Measurements from ENCODE around the gene SREK1.

DNA sequence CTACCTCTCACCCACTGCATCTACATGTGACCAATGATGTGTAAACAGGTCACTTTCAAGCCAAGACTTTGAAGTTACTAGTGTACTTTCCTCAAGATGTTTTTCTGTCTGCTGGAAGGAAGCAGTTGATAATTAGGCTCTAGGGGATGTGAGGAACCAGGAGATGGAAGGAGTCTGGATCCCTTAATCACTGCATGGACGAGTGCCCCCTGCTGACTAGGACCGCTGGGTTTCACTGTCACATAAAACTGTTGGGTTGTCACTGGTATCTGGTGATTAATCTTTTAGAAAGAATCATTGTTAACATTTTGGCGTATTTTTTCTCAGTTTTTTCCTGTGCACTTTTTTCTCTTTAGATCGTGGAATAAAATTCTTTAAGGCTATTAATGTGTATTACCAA lies 79.5 kb downstream of the SREK1 start:
- TF ChIP-seq, protein P1, sequence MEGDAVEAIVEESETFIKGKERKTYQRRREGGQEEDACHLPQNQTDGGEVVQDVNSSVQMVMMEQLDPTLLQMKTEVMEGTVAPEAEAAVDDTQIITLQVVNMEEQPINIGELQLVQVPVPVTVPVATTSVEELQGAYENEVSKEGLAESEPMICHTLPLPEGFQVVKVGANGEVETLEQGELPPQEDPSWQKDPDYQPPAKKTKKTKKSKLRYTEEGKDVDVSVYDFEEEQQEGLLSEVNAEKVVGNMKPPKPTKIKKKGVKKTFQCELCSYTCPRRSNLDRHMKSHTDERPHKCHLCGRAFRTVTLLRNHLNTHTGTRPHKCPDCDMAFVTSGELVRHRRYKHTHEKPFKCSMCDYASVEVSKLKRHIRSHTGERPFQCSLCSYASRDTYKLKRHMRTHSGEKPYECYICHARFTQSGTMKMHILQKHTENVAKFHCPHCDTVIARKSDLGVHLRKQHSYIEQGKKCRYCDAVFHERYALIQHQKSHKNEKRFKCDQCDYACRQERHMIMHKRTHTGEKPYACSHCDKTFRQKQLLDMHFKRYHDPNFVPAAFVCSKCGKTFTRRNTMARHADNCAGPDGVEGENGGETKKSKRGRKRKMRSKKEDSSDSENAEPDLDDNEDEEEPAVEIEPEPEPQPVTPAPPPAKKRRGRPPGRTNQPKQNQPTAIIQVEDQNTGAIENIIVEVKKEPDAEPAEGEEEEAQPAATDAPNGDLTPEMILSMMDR (IDR thresholded peaks at IDR 0.05) = peak in 3 of 4 experiments; percentile 28 to 44 (median 41)
- TF ChIP-seq POLR2A (IDR thresholded peaks at IDR 0.05) (no peak), POLR2AphosphoS5 (IDR thresholded peaks at IDR 0.05) (no peak)

Measured in prostate gland (tissue), 2 donors.